GM12874 (cell line): Measurements from ENCODE around the gene RPL18A.

Experiments
- CTCF ChIP-seq: IDR thresholded peaks from 2 replicates; pipeline ENCODE4 v1.5.1; 2011; ENCODE audit warnings: low read depth, mild to moderate bottlenecking, control low read depth, low read length, moderate library complexity; ENCODE audit not compliant: insufficient read depth

Gene RPL18A

GRCh38 chr19:17909003-17909732 lies 49.5 kb downstream of the RPL18A start:
- TF ChIP-seq CTCF, result no peak

GRCh38 chr19:17910791-17911360 lies 51.2 kb downstream of the RPL18A start:
- TF ChIP-seq CTCF, result no peak
